Spinal cord (tissue), 10 donors: ENCODE results near the gene SLC35E2B. TPM values are rescaled to one million over a fixed set of nuclear protein-coding genes. Genes with fewer than 3 reads are reported as not detected.
"Not testable (repeated sequence)": the region's sequence is repeated elsewhere in the genome, so short reads cannot be mapped to it uniquely, and the experiment has no call there.

Experiments used
- DNase-seq, 6 donors: peaks; one replicate each; pipeline versions ENCODE4 v3.0.0 to v3.0.0-alpha.2; 2013 to 2015; ENCODE audit warnings: low spot score in 6 of 6, low read depth in 4 of 6
- H3K27ac ChIP-seq: one replicate; pipeline ENCODE4 v1.5.1; 2013; ENCODE audit warnings: low read depth, low read length, control low read depth
- H3K27me3 ChIP-seq: one replicate; pipeline ENCODE4 v1.6.1; 2013; ENCODE audit warnings: low read length; ENCODE audit not compliant: control insufficient read depth, insufficient read depth
- H3K36me3 ChIP-seq: one replicate; pipeline ENCODE4 v1.6.1; 2013; ENCODE audit warnings: low read length; ENCODE audit not compliant: control insufficient read depth, insufficient read depth
- H3K4me1 ChIP-seq: one replicate; pipeline ENCODE4 v1.6.1; 2013; ENCODE audit warnings: low read length; ENCODE audit not compliant: control insufficient read depth, insufficient read depth
- H3K4me3 ChIP-seq: one replicate; pipeline ENCODE4 v1.5.1; 2013; ENCODE audit warnings: low read depth, low read length, control low read depth
- H3K9me3 ChIP-seq: one replicate; pipeline ENCODE4 v1.6.1; 2013; ENCODE audit warnings: low read length; ENCODE audit not compliant: control insufficient read depth, insufficient read depth
- WGBS: methylation state at CpG from one replicate; pipeline ENCODE4 v1.1.5; 2013; ENCODE audit warnings: missing lambda C conversion rate; ENCODE audit not compliant: insufficient coverage; 5-methylcytosine and 5-hydroxymethylcytosine counted together
- polyA plus RNA-seq, 2 donors: library from polyadenylated mRNA; unstranded; fragments of 120-200 nt; gene quantifications; one replicate each; pipeline ENCODE4 v1.2.1, GENCODE V29; 2013; ENCODE audit not compliant: insufficient read length in 2 of 2
- total RNA-seq, 2 donors: library from RNA; depleted of rRNA in 1 of 2; stranded (reverse); fragments of 120-200 nt in 1 of 2; fragments of >200 nt in 1 of 2; gene quantifications; one replicate each; pipeline versions ENCODE4 v1.2.3 to v1.2.4, GENCODE V29; 2013 to 2014
- donor health status: healthy.

SLC35E2B gene
- total and polyA plus RNA-seq, 4 donors = 46.2 to 123 (median 70.9) TPM

DNA sequence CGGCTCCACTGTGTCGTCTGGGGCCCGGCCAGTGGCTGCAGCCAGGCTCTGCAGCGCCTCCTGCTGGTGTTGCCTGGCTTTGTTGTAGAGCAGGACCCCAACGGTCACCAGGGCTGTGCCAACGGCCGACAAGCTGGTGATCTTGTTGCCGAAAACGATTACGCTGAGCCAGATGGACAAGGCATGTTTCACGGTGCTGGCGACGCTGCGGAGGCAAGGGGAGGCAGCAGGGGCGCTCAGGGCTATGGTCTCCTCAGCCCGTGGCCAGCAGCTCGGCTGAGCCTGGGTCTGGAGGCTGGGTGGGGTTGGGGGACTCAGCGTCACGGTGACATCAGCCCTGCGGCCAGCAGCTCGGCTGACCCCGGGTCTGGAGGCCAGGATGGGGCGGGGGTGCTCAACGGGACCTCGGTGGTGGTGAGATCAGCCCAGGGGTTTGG is 26.8 kb downstream of the SLC35E2B start:
- no peaks in the 10 kb centered on the region for H3K27me3 ChIP-seq
- no peaks in the 10 kb centered on the region for H3K4me1 ChIP-seq
- no peak overlapping the region for H3K4me3 ChIP-seq
- H3K27ac ChIP-seq = no peak overlapping the region
- H3K36me3 ChIP-seq = peaks cover 58% of the 10 kb centered on the region
- whole genome bisulfite sequencing = 84% methylated on average over 25 of the region's 25 CpGs
- no peaks in the 10 kb centered on the region for H3K9me3 ChIP-seq
- DNase-seq = no peak

DNA sequence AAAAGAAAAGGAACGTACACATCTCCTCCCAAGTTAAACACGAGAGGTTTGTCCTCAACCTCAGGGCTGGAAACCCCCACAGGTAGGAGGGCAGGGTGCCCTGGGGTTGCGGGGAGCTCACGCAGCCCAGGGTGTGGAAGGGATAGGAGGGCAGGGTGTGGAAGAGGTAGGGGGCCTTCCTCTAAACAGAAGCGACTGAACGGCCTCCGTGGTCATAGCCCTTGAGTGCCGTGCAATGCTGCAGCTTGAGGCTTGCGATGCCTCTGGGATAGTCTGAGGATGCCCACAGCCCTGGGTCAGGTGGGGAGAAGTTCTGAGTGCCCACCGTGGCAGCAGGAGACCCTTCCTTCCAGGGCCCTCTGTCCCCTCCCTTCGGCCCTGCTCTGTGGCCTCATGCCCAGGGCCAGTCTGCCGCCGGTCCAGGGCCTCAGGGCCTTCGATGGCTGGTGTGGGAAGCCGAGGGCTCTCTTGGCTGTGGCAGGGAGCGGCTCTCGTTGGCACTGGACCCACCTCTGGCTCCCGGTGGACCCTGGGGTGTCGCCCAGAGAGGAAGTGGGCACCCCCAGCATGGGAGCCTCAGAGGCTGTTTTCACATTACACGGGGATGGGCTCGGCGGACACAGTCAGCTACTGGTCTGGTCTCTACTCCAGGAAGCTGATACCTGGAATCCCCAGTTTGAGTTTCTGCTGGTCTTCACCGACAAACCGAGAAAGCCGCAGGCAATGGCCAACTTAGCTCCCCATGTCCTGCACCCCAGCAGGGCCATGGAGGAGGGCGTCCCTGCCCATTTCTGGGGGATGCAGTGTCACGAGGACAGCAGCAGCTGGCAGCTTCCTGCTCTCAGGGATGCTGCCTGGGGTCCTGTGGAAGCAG is 27.4 kb downstream of the SLC35E2B start:
- peaks cover 52% of the 10 kb centered on the region for H3K36me3 ChIP-seq
- no peak overlapping the region for H3K4me3 ChIP-seq
- H3K4me1 ChIP-seq = no peaks in the 10 kb centered on the region
- no peaks in the 10 kb centered on the region for H3K9me3 ChIP-seq
- no peak for DNase-seq
- no peaks in the 10 kb centered on the region for H3K27me3 ChIP-seq
- no peak overlapping the region for H3K27ac ChIP-seq
- WGBS = 94% methylated on average over 25 of the region's 27 CpGs

DNA sequence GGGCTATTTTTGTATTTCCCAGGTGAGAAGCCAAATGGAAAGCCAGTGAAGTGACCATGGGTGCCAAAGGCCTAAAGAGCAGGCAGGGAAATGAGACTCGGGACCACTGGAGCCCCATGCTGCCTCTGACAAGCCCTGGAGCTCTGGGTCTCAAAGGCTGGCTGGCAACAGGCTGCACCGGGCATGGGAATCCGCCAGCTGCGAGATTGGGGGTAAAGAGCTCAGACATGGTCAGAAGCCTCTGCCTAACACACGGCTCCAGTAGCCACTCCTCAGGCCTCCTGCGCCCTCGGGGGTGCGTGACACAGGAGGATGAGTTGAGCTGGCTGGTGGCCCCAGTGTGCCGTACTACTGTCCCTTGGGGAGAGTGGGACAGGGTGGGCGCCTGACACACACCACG is 28.3 kb downstream of the SLC35E2B start:
- H3K27ac ChIP-seq, H3K4me3 ChIP-seq, DNase-seq, H3K27me3 ChIP-seq, H3K9me3 ChIP-seq, H3K4me1 ChIP-seq: not testable (repeated sequence)
- WGBS = 0% methylated on average over 1 of the region's 11 CpGs
- peaks cover 43% of the 10 kb centered on the region for H3K36me3 ChIP-seq

DNA sequence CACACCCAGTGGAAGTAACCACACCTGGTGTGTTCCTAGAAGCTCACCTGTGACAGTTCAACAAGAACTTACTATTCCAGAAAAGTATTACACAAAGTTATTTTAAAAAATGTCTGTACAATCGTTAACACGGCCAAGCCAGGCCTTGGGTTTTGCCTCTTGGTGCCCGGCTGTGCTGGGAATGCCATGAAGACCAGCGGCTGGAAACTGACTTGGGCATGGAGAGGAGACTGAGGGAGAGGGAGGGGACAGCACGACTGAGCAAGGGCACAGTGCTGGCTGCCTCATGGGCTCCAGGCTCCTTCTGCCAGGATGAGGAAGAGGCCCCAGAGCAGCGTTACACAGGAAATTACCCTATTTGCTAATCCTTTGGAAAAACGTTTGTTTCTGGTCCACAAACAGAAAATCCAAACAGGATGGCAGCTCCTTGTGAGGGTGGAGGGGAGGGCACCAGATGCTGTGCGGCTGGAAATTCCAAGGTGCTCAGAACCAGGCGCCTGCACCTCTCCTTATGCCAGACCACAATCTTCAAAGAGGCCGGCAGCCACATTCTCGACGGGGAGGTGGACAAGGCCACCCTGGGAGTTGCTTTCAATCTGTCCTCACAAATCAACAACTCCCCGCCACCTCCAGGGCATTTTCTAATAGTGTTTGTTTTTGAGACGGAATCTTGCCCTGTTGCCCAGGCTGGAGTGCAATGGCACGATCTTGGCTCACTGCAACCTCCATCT is 29.6 kb downstream of the SLC35E2B start:
- WGBS = 90% methylated on average over 5 of the region's 15 CpGs
- H3K9me3 ChIP-seq, DNase-seq, H3K27ac ChIP-seq, H3K27me3 ChIP-seq, H3K4me1 ChIP-seq, H3K4me3 ChIP-seq: not testable (repeated sequence)
- H3K36me3 ChIP-seq = peaks cover 33% of the 10 kb centered on the region

DNA sequence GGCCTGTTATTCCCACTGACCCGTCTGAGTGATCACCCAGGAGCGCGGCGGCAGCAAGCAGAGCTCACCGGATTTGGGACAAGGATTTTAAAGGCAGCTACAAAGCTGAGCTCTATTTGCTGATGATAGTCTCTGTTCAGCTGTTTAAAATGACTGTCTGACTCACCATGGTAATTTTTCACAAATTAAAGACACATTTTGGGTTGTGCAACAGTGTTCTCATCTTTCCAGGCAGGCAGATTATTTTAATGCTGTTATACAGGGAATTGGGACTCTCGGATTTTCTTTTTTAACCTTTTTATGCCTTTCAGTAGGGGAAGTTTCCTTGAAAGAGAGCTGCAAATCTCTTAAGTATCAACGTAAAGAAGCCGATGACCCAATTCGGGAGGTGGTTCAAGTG is 30.2 kb downstream of the SLC35E2B start:
- not testable (repeated sequence) for H3K27me3 ChIP-seq, DNase-seq, H3K4me3 ChIP-seq, H3K27ac ChIP-seq, H3K9me3 ChIP-seq, H3K4me1 ChIP-seq
- H3K36me3 ChIP-seq = peaks cover 33% of the 10 kb centered on the region
- 83% methylated on average over 1 of the region's 9 CpGs for WGBS

DNA sequence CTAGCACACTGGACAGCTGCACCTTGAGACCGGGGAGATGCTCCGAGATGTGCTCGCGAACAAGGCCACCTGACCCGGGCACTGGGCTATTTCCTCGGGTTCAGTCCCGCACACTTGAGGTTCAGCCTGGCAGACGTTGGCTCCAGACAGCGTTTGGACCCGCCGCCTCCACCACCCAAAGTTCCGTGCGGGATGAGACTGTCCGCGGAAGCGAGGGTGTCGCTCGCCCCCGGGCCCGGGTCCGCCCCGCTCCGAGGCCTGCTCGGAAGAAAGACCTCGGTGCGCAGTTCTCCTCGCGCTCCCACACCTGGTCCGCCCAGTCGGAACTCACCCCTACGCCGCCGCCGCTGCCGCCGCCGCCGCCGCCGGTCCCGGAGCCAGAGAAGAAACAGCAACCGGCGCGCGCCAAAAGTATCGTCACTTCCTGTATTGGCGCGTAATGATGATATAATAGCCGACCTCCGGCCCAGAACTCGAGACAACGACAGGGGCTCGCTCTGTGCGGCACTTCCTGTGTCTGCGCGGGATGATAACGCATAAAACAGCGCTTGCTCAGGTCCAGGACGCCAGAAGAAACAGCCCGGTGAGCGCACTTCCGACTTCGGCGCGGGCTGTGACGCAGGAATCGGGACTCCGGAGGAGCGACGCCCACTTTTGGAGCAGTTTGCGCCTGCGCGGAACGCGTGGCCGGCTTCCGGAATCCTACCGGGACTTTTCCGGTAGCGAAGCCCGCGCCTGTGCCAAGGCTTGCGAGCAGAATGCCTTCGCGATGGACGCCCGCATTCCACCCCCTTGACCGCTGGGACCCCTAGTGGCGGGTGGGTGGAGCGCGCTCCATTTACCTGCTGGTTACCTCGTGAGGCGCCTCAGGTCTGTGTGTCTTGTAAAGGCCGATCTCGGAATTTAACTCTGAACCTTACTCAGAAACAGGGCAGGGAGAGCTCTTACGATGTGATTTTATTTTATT is 33.7 kb downstream of the SLC35E2B start, which contains the start of gene CDK11B:
CDK11B (minus strand) TSS at position 422 of the 967 bp plus-strand sequence. CDS start 1,519 bp downstream, outside the sequence.
- DNase-seq = peak; percentile 89 to 99 (median 94)
- Histone ChIP-seq H3K27ac (peak within 1 kb of the TSS; percentile 91), H3K36me3 (peaks cover 30% of the 10 kb centered on the region), H3K4me3 (peak within 1 kb of the TSS; percentile 57)
- not testable (repeated sequence) for H3K4me1 ChIP-seq, H3K9me3 ChIP-seq, H3K27me3 ChIP-seq
- under 1% methylated on average over 51 of the region's 96 CpGs for WGBS

DNA sequence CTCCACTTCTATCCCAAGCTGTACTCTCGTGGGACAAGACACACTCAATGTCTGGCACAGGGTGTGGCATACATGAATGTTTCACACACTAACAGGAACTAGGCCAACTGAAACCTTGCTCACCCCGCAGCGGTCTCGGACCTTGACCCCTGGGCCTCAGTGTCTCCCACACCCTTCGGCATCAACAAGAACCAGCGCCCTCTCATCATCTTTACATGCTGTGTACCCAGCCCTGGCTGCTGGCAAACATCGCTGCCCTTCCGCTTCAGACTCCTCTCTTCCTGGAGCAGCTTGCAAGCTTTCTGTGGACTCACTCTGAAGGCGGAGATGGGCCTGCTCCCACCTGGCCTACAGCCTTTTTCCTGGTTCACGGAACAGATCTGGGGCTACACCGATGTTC is 44.3 kb downstream of the SLC35E2B start:
- not testable (repeated sequence) for H3K4me1 ChIP-seq, H3K27ac ChIP-seq, H3K27me3 ChIP-seq, H3K9me3 ChIP-seq, DNase-seq, H3K4me3 ChIP-seq
- H3K36me3 ChIP-seq = peaks cover 45% of the 10 kb centered on the region
- 92% methylated on average over 7 of the region's 11 CpGs for WGBS

DNA sequence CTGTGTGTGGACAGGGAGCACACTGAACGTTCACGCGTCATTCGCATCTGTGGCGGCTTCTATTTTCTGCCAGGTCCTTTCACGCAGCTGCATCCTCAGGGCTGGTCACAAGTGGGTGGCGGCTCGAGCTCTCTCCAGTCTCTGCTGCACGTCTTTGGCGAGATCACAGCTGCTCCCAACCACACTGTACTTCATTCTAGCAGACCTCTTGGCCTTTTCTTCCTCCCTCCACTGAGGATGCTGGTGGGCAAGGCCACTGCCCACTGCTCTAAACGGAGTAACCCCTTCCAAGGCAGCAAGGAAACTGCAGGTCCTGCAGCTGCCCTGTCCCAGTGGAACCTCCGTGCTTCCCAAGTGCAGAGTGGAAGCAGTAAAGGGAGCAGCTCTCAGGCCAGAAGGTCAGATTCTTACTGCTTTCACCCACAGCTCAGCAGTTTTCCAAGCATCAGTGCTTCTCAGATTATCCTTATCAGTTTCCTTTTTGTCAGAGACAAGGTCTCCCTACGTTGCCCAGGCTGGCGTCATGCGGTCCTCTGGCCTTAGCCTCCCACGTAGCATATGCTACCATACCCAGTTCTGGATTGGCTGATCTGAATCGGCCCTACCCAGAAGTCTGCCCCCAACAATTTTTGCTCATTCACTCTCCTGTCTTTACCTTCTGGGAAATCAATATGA is 44.9 kb downstream of the SLC35E2B start:
- H3K36me3 ChIP-seq = peaks cover 39% of the 10 kb centered on the region
- not testable (repeated sequence) for DNase-seq, H3K4me3 ChIP-seq, H3K4me1 ChIP-seq, H3K27me3 ChIP-seq, H3K27ac ChIP-seq, H3K9me3 ChIP-seq
- WGBS = 90% methylated on average over 13 of the region's 17 CpGs

DNA sequence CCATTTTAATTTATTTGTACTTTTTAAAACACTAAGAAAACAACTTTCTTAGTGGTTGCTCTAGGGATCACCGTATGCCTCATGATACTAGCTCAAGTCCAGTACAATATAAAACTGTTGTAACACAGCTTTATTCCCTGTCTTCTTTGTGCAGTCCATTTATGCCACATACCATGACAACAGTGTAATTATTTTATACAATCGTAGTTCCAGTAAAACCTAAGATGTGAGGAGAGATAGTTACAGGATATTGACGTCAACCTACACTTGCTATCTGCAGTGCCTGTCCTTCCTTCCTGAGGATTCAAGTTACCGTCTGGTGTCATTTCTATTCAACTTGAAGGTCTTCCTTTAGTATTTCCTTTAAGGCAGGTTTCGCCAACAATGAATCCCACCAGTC is 46.3 kb downstream of the SLC35E2B start:
- H3K27ac ChIP-seq, DNase-seq, H3K27me3 ChIP-seq, H3K4me1 ChIP-seq, H3K9me3 ChIP-seq, H3K4me3 ChIP-seq: not testable (repeated sequence)
- WGBS = no CpG with 5 or more reads among the region's 5 CpGs
- H3K36me3 ChIP-seq = peaks cover 33% of the 10 kb centered on the region
